HCT116 (cell line): ENCODE results near the gene IFT20. TPM values are rescaled to one million over a fixed set of nuclear protein-coding genes. Genes with fewer than 3 reads are reported as not detected.
A peak's percentile ranks its signal among the peaks of the same experiment; 100 is the strongest.

ENCODE experiments used
- ATAC-seq: fragments of 200-7000 bp; cut with Tn5 transposase; 2 replicates; pipeline ENCODE4 v1.9.1; 2020; ENCODE audit warnings: mild to moderate bottlenecking, moderate library complexity
- BruUV-seq: library from RNA; stranded (reverse); fragments of 400-500 nt; replicated peaks from 2 replicates; lab custom pipeline; 2021; lab: Mats Ljungman, UMichigan
- CTCF ChIA-PET: fragments of 300-600 bp; sonication (Branson Sonifier 250); formaldehyde crosslinking; loops from one replicate; lab custom pipeline; 2021; ENCODE audit warnings: antibody characterized with exemption; lab: Charles Lee
- POLR2A ChIA-PET: fragments of 300-600, 350-600 bp; sonication (Branson Sonifier 250); formaldehyde crosslinking; loops from one replicate; lab custom pipeline; 2021; ENCODE audit warnings: antibody characterized with exemption; lab: Charles Lee
- RAD21 ChIA-PET, 2 experiments: fragments of 300-600 bp; sonication (Branson Sonifier 250); formaldehyde crosslinking; loops; one replicate each; lab custom pipeline; 2023; ENCODE audit warnings: low total read pairs in 2 of 2; ENCODE audit not compliant: uncharacterized antibody in 2 of 2, unreplicated experiment in 2 of 2, low non-redundant PET in 1 of 2; lab: Charles Lee
- DNase-seq: peaks from one replicate; pipeline ENCODE4 v3.0.0-alpha.2; 2010; ENCODE audit warnings: low read depth, low spot score
- H2AFZ ChIP-seq: fragments of 200-600 bp; shearing (Covaris generic), sonication (generic); 2 replicates; pipeline ENCODE4 v1.6.1; 2017; ENCODE audit warnings: low read depth, mixed run types, mixed read lengths, antibody characterized with exemption, low read length; ENCODE audit not compliant: poor library complexity, severe bottlenecking
- H3K27ac ChIP-seq: 2 replicates; pipeline ENCODE4 v1.5.1; 2012; ENCODE audit warnings: low read depth, low read length
- H3K27me3 ChIP-seq: fragments of 200-600 bp; sonication (generic); 2 replicates; pipeline ENCODE4 v1.6.1; 2016; ENCODE audit warnings: mixed run types, low read length, mixed read lengths; ENCODE audit not compliant: insufficient read depth
- H3K36me3 ChIP-seq, 2 experiments: fragments of 200-500 bp in 1 of 2; fragments of 200-600 bp in 1 of 2; sonication (Bioruptor generic) in 1 of 2; sonication (generic) in 1 of 2; 2 replicates each; pipeline versions ENCODE4 v1.5.1 to v1.6.1; 2014 to 2016; ENCODE audit warnings: low read length in 2 of 2, inconsistent platforms in 1 of 2, mixed read lengths in 1 of 2, mixed run types in 1 of 2; ENCODE audit not compliant: insufficient read depth in 2 of 2, control insufficient read depth in 1 of 2
- H3K4me1 ChIP-seq, 2 experiments: fragments of 200-600 bp in 1 of 2; sonication (generic) in 1 of 2; 2 replicates each; pipeline versions ENCODE4 v1.5.1 to v1.6.1; 2012 to 2017; ENCODE audit warnings: low read length in 2 of 2, inconsistent platforms in 1 of 2, mild to moderate bottlenecking in 1 of 2, mixed read lengths in 1 of 2, mixed run types in 1 of 2, moderate library complexity in 1 of 2; ENCODE audit not compliant: insufficient read depth in 2 of 2, control insufficient read depth in 1 of 2
- H3K4me2 ChIP-seq: fragments of 200-600 bp; sonication (generic); 2 replicates; pipeline ENCODE4 v1.6.1; 2017; ENCODE audit warnings: mixed run types, low read length, mixed read lengths
- H3K4me3 ChIP-seq, 2 experiments: fragments of 200-600 bp in 1 of 2; sonication (generic) in 1 of 2; replicated peaks in 1 of 2; 2 replicates each; pipeline ENCODE4 v1.5.1; 2011 to 2016; ENCODE audit warnings: low read length in 2 of 2, control low read depth in 1 of 2, low read depth in 1 of 2, mild to moderate bottlenecking in 1 of 2, mixed read lengths in 1 of 2, mixed run types in 1 of 2
- H3K79me2 ChIP-seq: fragments of 200-600 bp; sonication (generic); 2 replicates; pipeline ENCODE4 v1.6.1; 2017; ENCODE audit warnings: mild to moderate bottlenecking, mixed run types, low read length, moderate library complexity, mixed read lengths; ENCODE audit not compliant: insufficient read depth
- H3K9ac ChIP-seq: fragments of 200-600 bp; sonication (generic); 2 replicates; pipeline ENCODE4 v1.6.1; 2016; ENCODE audit warnings: low read length, mixed read lengths
- H3K9me2 ChIP-seq: fragments of 200-600 bp; sonication (generic), shearing (Covaris generic); 2 replicates; pipeline ENCODE4 v1.6.1; 2017; ENCODE audit warnings: mixed run types, mild to moderate bottlenecking, moderate library complexity; ENCODE audit not compliant: insufficient read depth
- H3K9me3 ChIP-seq, 2 experiments: fragments of 200-500 bp in 1 of 2; fragments of 200-600 bp in 1 of 2; sonication (Bioruptor generic) in 1 of 2; sonication (generic) in 1 of 2; 2 replicates each; pipeline ENCODE4 v1.6.1; 2014 to 2017; ENCODE audit warnings: low read length in 2 of 2, mixed read lengths in 2 of 2, inconsistent platforms in 1 of 2, low read depth in 1 of 2, mild to moderate bottlenecking in 1 of 2, mixed run types in 1 of 2, moderate library complexity in 1 of 2; ENCODE audit not compliant: control insufficient read depth in 1 of 2, insufficient read depth in 1 of 2
- H4K20me1 ChIP-seq: fragments of 200-600 bp; sonication (generic), shearing (Covaris generic); 2 replicates; pipeline ENCODE4 v1.6.1; 2017; ENCODE audit warnings: mixed run types, mild to moderate bottlenecking, moderate library complexity; ENCODE audit not compliant: insufficient read depth
- CBX3 ChIP-seq: IDR thresholded peaks from 2 replicates; pipeline ENCODE4 v1.6.1; 2012; ENCODE audit warnings: low read depth
- CEBPB ChIP-seq: IDR thresholded peaks from 2 replicates; pipeline ENCODE4 v1.6.1; 2012; ENCODE audit warnings: low read depth
- ELF1 ChIP-seq: IDR thresholded peaks from 2 replicates; pipeline ENCODE4 v1.6.1; 2012; ENCODE audit warnings: low read depth, borderline replicate concordance
- EZH2 ChIP-seq: fragments of 200-600 bp; sonication (generic); IDR thresholded peaks from 2 replicates; pipeline ENCODE4 v1.6.1; 2017; ENCODE audit warnings: antibody characterized with exemption, mixed run types
- FOSL1 ChIP-seq: IDR thresholded peaks from 2 replicates; pipeline ENCODE4 v1.6.1; 2012; ENCODE audit warnings: low read depth
- POLR2AphosphoS5 ChIP-seq: IDR thresholded peaks from 2 replicates; pipeline ENCODE4 v1.6.1; 2011; ENCODE audit warnings: mild to moderate bottlenecking, low read depth, low read length, moderate library complexity
- SIN3A ChIP-seq: IDR thresholded peaks from 2 replicates; pipeline ENCODE4 v1.6.1; 2012; ENCODE audit warnings: low read depth
- YY1 ChIP-seq: IDR thresholded peaks from 2 replicates; pipeline ENCODE4 v1.6.1; 2011; ENCODE audit warnings: low read length, low read depth, moderate library complexity, mild to moderate bottlenecking; ENCODE audit not compliant: insufficient replicate concordance; ENCODE audit errors: extremely low read depth
- ZFX ChIP-seq: fragments of 450-650 bp; IDR thresholded peaks from 2 replicates; pipeline ENCODE4 v1.6.1; 2017
- intact Hi-C: fragments of 100-400 bp; cut with micrococcal nuclease; formaldehyde crosslinking; loops from 2 replicates; pipeline ENCODE4 v1.10.0; 2022
- total RNA-seq: library from RNA; stranded (reverse); gene quantifications from one replicate; pipeline ENCODE4 v1.2.1, GENCODE V29; 2021; ENCODE audit not compliant: unreplicated experiment
- TF ChIP-seq, protein P1 (sequence below): IDR thresholded peaks from 2 replicates; pipeline ENCODE4 v1.6.1; 2011; ENCODE audit warnings: mild to moderate bottlenecking, low read length, moderate library complexity; ENCODE audit not compliant: insufficient replicate concordance; ENCODE audit errors: extremely low read depth

IFT20 gene
- total RNA-seq, 1 experiment from 2014 or later = 21.7 TPM

DNA sequence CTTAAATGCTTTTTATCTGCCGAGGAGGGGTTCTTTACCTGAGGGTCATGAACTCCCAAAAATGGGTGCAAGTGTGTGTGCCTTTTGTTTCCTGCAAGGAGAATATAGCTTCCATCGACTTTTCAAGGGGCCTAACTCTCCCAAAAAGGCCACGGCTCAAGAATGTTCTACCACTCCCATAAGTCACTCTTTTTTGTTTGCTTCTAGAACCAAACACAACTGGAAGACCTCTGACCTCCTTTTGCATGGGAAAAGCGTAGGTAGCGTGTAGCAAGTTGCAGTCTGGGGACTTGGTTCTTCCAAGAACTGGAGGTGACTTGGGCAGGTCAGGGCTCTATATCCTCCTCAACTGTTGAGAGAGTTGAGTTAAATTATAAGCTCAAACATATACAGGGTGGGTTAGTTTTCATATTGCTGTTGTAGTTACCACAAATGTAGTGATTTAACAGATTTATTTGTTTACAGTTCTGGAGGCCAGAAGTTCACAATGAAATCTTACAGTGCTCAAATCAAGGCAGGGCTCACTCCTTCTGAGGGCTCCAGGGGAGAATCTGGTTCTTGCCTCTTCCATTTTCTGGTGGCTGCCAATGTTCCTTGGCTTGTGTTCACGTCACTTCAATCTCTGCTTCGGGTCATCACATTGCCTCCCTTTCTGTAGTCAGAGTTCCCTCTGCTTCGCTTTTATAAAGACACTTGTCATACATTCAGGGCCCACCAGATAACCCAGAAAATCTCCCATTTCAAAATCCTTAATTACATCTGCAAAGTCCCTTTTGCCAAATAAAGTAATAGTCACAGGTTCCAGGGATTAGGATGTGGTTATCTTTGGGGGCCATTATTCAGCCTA, 14.8 kb downstream of the IFT20 start:
- Histone ChIP-seq H3K4me1 (peaks cover 12 to 26% of the 10 kb centered on the region in 2 experiments; a peak in 3 of 4 replicates), H3K9me2 (no peaks in the 10 kb centered on the region), H3K4me3 (peak overlapping the region; percentile 86 to 95), H3K9me3 (no peaks in the 10 kb centered on the region), H4K20me1 (no peaks in the 10 kb centered on the region), H3K36me3 (peaks cover 0 to 6% of the 10 kb centered on the region in 2 experiments; a peak in 1 of 4 replicates), H3K27me3 (no peaks in the 10 kb centered on the region), H2AFZ (no peak overlapping the region), H3K27ac (no peak overlapping the region), H3K4me2 (peak overlapping the region; percentile 98), H3K9ac (peak overlapping the region; percentile 91)
- intact Hi-C loops = no loop called here
- ATAC-seq (no peak), DNase-seq (no peak)
- no TSS peak for BruUV-seq
- ChIA-PET CTCF (interaction anchor here (1.1 kb wide), 1 partner anchor 15 kb away, joined by 3 read pairs; the partner anchor contains the start of gene TNFAIP1), RAD21 (no interaction called here)
- TF ChIP-seq, protein P1, sequence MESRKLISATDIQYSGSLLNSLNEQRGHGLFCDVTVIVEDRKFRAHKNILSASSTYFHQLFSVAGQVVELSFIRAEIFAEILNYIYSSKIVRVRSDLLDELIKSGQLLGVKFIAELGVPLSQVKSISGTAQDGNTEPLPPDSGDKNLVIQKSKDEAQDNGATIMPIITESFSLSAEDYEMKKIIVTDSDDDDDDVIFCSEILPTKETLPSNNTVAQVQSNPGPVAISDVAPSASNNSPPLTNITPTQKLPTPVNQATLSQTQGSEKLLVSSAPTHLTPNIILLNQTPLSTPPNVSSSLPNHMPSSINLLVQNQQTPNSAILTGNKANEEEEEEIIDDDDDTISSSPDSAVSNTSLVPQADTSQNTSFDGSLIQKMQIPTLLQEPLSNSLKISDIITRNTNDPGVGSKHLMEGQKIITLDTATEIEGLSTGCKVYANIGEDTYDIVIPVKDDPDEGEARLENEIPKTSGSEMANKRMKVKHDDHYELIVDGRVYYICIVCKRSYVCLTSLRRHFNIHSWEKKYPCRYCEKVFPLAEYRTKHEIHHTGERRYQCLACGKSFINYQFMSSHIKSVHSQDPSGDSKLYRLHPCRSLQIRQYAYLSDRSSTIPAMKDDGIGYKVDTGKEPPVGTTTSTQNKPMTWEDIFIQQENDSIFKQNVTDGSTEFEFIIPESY = no peak
- no peak for TF ChIP-seq YY1
- no peak for TF ChIP-seq ELF1
- no peak for TF ChIP-seq CEBPB
- no peak for TF ChIP-seq EZH2
- TF ChIP-seq SIN3A = no peak
- TF ChIP-seq ZFX = no peak
- TF ChIP-seq CBX3 = no peak
- no peak for TF ChIP-seq POLR2AphosphoS5
- TF ChIP-seq FOSL1 = no peak
- TF ChIP-seq, all 23 proteins: peak for 0
- POLR2A ChIA-PET = no interaction called here
- H3K79me2 ChIP-seq = peaks cover 64% of the 10 kb centered on the region
